SU-DHL-6 (cell line): ENCODE measurements around the gene HAL.

Source experiments
- EZH2phosphoT487 ChIP-seq: fragments of 200-600 bp; sonication (generic), shearing (Covaris generic); conservative IDR thresholded peaks from 2 replicates; pipeline ENCODE4 v1.6.1; 2018; ENCODE audit warnings: mild to moderate bottlenecking, antibody characterized with exemption, low read length, moderate library complexity, mixed read lengths
- TF ChIP-seq, protein P1 (sequence below): fragments of 200-600 bp; sonication (generic); IDR thresholded peaks from one replicate; pipeline ENCODE4 v1.5.1; 2017; ENCODE audit warnings: antibody characterized with exemption, mild to moderate bottlenecking, low read length, moderate library complexity; ENCODE audit not compliant: insufficient read depth, poor library complexity, severe bottlenecking

DNA sequence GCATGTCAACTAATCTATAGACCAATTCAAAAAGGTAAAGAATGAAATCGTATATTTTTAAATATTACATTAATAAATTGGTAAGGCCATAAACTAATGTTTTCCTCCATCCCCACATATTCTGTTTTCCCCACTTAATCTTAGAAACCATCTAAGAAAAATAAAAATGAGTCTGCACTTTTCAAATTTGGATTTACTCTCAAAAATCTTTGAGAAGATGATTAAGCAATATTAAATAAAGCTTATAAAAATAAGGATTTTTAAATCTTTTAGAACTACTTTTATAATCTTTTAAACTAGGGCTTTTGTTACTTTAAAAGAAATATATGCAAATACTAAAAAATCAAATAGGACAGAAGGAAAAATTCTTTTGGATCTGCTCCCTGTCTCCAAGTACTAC lies 10.6 kb upstream of the HAL start:
- TF ChIP-seq, protein P1, sequence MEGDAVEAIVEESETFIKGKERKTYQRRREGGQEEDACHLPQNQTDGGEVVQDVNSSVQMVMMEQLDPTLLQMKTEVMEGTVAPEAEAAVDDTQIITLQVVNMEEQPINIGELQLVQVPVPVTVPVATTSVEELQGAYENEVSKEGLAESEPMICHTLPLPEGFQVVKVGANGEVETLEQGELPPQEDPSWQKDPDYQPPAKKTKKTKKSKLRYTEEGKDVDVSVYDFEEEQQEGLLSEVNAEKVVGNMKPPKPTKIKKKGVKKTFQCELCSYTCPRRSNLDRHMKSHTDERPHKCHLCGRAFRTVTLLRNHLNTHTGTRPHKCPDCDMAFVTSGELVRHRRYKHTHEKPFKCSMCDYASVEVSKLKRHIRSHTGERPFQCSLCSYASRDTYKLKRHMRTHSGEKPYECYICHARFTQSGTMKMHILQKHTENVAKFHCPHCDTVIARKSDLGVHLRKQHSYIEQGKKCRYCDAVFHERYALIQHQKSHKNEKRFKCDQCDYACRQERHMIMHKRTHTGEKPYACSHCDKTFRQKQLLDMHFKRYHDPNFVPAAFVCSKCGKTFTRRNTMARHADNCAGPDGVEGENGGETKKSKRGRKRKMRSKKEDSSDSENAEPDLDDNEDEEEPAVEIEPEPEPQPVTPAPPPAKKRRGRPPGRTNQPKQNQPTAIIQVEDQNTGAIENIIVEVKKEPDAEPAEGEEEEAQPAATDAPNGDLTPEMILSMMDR: no peak
- TF ChIP-seq EZH2phosphoT487: no peak
